CD4-positive, alpha-beta T cell treated with Interleukin-21 for 1 hour (primary cell): ENCODE measurements around the gene MAMDC2.

ENCODE experiments used
- DNase-seq: peaks from one replicate; pipeline ENCODE4 v3.0.0-alpha.2; 2020

Gene MAMDC2

DNA sequence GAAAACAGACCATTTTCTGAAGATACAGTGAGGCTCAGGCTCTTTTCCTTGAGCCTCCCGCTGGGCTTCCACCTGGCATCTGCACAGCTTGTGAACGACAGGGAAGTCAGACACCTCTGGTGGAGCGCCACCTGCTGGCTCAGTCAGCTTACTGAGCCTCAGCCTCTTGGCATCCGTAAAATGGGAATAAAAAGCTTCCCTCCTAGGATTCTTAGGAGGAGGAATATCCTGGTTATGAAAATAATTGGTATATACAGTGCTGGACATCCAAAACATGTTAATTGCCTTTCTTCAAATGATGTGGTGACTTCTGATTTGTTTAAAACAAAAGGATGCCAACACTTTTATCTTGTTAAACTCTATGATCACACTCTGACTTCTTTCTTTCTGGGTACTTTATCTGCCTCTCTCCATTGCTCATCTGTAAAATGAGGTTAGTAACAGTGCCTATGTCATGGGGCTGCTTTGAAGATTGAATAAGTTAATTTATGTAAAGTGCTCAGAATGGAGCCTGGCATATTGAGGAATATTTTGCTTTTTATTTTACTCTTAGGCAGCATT lies 67.5 kb downstream of the MAMDC2 start:
- peak; percentile 30 for DNase-seq

- DNase-seq, result no peak
Measured at GRCh38 chr9:70111641-70112236, 68.1 kb downstream of the MAMDC2 start.

DNA sequence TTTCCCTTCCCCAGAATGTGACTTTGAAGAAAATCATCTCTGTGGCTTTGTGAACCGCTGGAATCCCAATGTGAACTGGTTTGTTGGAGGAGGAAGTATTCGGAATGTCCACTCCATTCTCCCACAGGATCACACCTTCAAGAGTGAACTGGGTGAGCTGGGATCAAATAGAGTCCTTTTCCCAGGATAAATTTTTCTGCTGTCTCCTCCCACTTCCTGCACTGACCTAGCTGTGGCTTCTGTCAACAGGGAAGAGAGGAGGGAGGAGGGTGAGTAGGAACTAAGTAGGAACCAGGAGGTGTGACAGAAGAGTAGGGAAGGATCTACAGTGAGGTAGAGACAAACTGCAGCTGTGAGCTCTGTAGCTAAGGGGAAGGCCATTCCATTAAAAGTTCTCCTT lies 69.3 kb downstream of the MAMDC2 start:
- DNase-seq, result no peak

- peak; percentile 24 for DNase-seq
Measured at GRCh38 chr9:70113403-70114022, 69.9 kb downstream of the MAMDC2 start.

- DNase-seq, result no peak
Measured at GRCh38 chr9:70114898-70115297, 71.2 kb downstream of the MAMDC2 start.

GRCh38 chr9:70117835-70118319 lies 74.2 kb downstream of the MAMDC2 start:
- DNase-seq, result no peak

- DNase-seq, result no peak
Measured at GRCh38 chr9:70119786-70120185, 76.1 kb downstream of the MAMDC2 start.

GRCh38 chr9:70120834-70121510 lies 77.3 kb downstream of the MAMDC2 start:
- no peak for DNase-seq

GRCh38 chr9:70121818-70122436 lies 78.3 kb downstream of the MAMDC2 start:
- no peak for DNase-seq

GRCh38 chr9:70123695-70124094 lies 80.0 kb downstream of the MAMDC2 start:
- DNase-seq, result no peak

- DNase-seq, result no peak
Measured at GRCh38 chr9:70125621-70126263, 82.1 kb downstream of the MAMDC2 start.

GRCh38 chr9:70127036-70127435 lies 83.4 kb downstream of the MAMDC2 start:
- no peak for DNase-seq

GRCh38 chr9:70127540-70128416 lies 84.1 kb downstream of the MAMDC2 start:
- no peak for DNase-seq

DNA sequence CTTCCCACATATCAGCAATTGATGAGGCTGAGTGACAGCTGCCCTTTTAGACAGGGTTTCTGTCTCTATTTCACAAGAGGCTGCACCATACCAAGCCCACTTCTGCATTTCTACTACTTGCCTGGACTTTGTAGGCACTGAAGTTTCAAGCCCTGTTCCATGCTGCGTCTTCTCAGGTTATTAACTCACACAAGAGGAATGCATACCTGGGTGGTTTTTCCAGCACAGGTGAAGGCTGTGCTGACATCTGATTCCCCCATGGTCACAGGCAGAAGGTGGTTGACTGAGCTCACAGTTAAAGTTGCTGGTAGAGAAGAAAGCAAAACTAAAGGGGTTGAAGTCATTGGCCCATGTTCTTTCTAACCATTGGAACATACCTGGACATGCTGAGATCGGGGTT lies 86.6 kb downstream of the MAMDC2 start:
- no peak for DNase-seq

DNA sequence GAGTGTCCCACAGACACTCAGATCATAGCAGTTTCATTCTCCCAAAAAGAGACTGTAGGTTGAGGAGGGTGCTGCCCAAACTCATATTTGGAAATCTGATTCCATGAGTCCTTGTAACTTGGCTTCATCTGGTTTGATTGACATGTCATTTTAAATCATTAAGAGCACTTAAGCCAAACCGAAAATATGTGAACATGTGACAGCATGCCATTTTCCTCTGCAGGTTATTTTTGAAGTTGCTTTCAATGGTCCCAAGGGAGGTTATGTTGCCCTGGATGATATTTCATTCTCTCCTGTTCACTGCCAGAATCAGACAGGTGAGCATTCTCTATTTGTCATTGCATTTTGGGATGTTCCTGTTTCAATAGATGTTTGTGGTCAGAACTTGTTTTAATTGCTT lies 87.6 kb downstream of the MAMDC2 start:
- no peak for DNase-seq

DNA sequence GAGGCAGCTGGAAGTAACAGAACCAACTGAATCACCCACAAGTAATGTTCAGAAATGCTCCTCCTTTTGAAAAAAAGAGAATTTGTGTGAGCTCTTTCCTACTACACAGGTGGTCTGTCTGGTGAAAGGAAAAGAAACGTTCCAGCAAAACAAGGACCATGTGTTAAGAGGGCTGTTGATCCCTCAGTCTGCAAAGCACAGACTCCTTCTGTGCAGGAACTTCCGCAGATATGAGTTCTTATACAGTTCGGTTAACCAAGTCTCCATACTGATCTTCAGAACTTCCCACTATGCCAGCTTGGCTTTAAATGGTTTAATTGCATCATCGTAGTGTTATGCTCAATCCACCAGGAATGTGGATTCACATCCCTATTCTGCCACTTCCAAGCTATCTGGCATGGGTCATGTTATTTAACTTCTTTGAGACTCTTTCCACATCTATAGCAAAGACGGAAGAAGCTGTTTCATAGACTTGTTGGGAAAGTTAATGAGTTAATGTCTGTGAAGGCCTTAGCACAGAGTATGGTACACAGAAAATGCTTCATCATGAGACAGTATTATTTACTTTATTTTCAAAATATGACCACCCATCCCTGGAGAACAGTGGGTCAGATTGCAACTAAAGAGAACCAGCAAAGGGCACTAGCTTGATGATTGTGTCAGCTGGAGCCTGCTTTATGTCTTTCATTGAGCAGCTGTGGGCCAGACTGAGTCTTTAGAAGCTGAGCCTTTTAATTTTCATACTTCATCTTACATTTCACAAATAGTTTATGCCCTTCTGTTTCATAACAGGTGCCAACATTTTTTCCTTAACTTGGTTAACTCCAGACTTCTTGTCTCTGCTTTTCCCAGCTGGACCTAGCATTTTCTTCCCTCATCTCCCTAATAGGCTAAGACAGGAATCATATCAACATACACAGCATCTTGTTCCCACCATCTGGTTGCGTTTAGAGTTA lies 89.9 kb downstream of the MAMDC2 start:
- no peak for DNase-seq

- DNase-seq, result no peak
Measured at GRCh38 chr9:70134360-70134759, 90.7 kb downstream of the MAMDC2 start.

DNA sequence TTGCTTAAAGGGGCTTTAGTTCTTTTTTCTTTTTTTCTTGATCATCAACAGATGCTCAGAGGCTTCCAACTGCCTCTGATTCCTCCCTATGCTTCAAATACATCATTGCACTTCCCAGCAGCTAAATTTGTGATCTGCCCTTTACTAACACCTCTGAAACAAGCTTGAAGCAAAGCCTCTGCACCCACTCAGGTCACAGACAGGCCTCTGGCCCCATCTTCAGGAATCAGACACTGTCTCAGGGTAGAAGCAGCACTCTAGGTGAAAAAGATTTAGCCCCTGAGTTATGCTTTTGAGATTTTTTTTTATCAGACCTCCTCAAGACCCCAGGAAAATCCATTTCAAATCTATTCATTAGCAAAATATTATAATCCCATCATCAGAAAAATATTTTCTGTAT lies 91.5 kb downstream of the MAMDC2 start:
- DNase-seq, result no peak

GRCh38 chr9:70136632-70137031 lies 93.0 kb downstream of the MAMDC2 start:
- no peak for DNase-seq

GRCh38 chr9:70137577-70137976 lies 93.9 kb downstream of the MAMDC2 start:
- no peak for DNase-seq

DNA sequence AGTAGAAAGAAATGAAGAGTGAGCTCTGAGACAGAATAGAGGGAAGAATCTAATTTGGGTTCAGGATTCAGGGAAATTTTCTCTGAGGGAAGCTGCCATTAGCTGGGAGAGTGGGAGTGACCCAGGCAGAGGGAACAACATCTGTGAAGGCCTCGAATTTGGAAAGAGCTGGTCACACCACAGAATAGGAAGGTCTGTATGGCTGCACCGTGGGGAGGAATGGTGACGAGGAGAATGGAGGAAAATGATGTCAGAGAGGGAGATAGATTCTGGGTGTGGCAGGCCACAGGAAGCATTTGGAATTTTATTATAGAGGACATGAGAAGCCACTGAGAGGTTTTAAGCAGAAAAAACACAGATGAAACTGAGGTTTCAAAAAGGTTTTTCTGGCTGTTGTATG lies 98.5 kb downstream of the MAMDC2 start:
- DNase-seq, result no peak
